Mesendoderm (in vitro differentiated cells): ENCODE results near the gene SSTR5.

Source experiments
- DNase-seq: peaks from one replicate; pipeline ENCODE4 v3.0.0; 2013
- H2AK5ac ChIP-seq: 2 replicates; pipeline ENCODE4 v1.6.1; 2013; ENCODE audit warnings: low read length, inconsistent platforms
- H2BK120ac ChIP-seq: 2 replicates; pipeline ENCODE4 v1.6.1; 2013; ENCODE audit warnings: low read depth, mild to moderate bottlenecking, low read length, moderate library complexity, mixed read lengths
- H2BK15ac ChIP-seq: replicated peaks from 2 replicates; pipeline ENCODE4 v1.6.1; 2013; ENCODE audit warnings: low read depth, mild to moderate bottlenecking, moderate library complexity
- H2BK5ac ChIP-seq: 2 replicates; pipeline ENCODE4 v1.6.1; 2013; ENCODE audit warnings: low read length, inconsistent platforms
- H3K18ac ChIP-seq: 2 replicates; pipeline ENCODE4 v1.6.1; 2013; ENCODE audit warnings: mild to moderate bottlenecking, low read length, mixed read lengths
- H3K23ac ChIP-seq: one replicate; pipeline ENCODE4 v1.6.1; 2013; ENCODE audit warnings: low read length
- H3K27ac ChIP-seq: 2 replicates; pipeline ENCODE4 v1.5.1; 2013; ENCODE audit warnings: low read depth, mild to moderate bottlenecking, inconsistent platforms, low read length, moderate library complexity
- H3K27me3 ChIP-seq: 2 replicates; pipeline ENCODE4 v1.6.1; 2013; ENCODE audit warnings: low read length, control low read depth, mild to moderate bottlenecking, inconsistent platforms; ENCODE audit not compliant: insufficient read depth, poor library complexity
- H3K36me3 ChIP-seq: 2 replicates; pipeline ENCODE4 v1.6.1; 2013; ENCODE audit warnings: low read length, inconsistent platforms; ENCODE audit not compliant: control insufficient read depth, insufficient read depth
- H3K4ac ChIP-seq: one replicate; pipeline ENCODE4 v1.6.1; 2013; ENCODE audit warnings: low read depth, mild to moderate bottlenecking, low read length, moderate library complexity
- H3K4me1 ChIP-seq: 2 replicates; pipeline ENCODE4 v1.6.1; 2013; ENCODE audit warnings: low read depth, low read length, inconsistent platforms; ENCODE audit not compliant: control insufficient read depth
- H3K4me2 ChIP-seq: 2 replicates; pipeline ENCODE4 v1.6.1; 2013; ENCODE audit warnings: low read length
- H3K4me3 ChIP-seq: 2 replicates; pipeline ENCODE4 v1.5.1; 2013; ENCODE audit warnings: mild to moderate bottlenecking, low read length
- H3K56ac ChIP-seq: one replicate; pipeline ENCODE4 v1.6.1; 2013; ENCODE audit warnings: low read length
- H3K79me1 ChIP-seq: 2 replicates; pipeline ENCODE4 v1.6.1; 2013; ENCODE audit warnings: low read length, inconsistent platforms
- H3K79me2 ChIP-seq: 2 replicates; pipeline ENCODE4 v1.6.1; 2013; ENCODE audit warnings: mild to moderate bottlenecking, low read length; ENCODE audit not compliant: control insufficient read depth, insufficient read depth
- H3K9ac ChIP-seq: 2 replicates; pipeline ENCODE4 v1.6.1; 2013; ENCODE audit warnings: low read length, inconsistent platforms
- H4K5ac ChIP-seq: one replicate; pipeline ENCODE4 v1.6.1; 2013; ENCODE audit warnings: low read length
- H4K8ac ChIP-seq: one replicate; pipeline ENCODE4 v1.6.1; 2013; ENCODE audit warnings: low read depth, mild to moderate bottlenecking, control low read depth, low read length, moderate library complexity
- WGBS: extraction: QIAGEN DNeasy Blood & Tissue Kit; methylation state at CpG from one replicate; pipeline ENCODE4 v1.1.7; 2013; ENCODE audit warnings: low lambda C conversion rate, missing lambda C conversion rate; ENCODE audit not compliant: insufficient coverage; ENCODE audit errors: extremely low coverage; 5-methylcytosine and 5-hydroxymethylcytosine counted together

Gene SSTR5

GRCh38 chr16:1106659-1107058 lies 34.1 kb downstream of the SSTR5 start:
- Histone ChIP-seq H3K56ac (no peak overlapping the region), H3K79me1 (no peaks in the 10 kb centered on the region), H3K4me2 (no peak overlapping the region), H3K27me3 (no peaks in the 10 kb centered on the region), H3K27ac (no peak overlapping the region), H2AK5ac (no peak overlapping the region), H2BK120ac (no peak overlapping the region), H4K5ac (no peak overlapping the region), H3K23ac (no peak overlapping the region), H4K8ac (no peak overlapping the region), H3K4ac (no peak overlapping the region), H3K18ac (no peak overlapping the region), H3K4me3 (no peak overlapping the region), H2BK15ac (no peak overlapping the region), H3K9ac (no peak overlapping the region), H3K4me1 (no peaks in the 10 kb centered on the region), H3K79me2 (no peaks in the 10 kb centered on the region), H3K36me3 (no peaks in the 10 kb centered on the region), H2BK5ac (no peak overlapping the region)
- DNase-seq, result no peak
- no CpG with 5 or more reads among the region's 16 CpGs for WGBS

- H3K27me3 ChIP-seq, result no peaks in the 10 kb centered on the region
These were observed 34.6 kb downstream of the SSTR5 start for GRCh38 chr16:1107141-1107540.

GRCh38 chr16:1107731-1108130 lies 35.2 kb downstream of the SSTR5 start:
- H3K36me3 ChIP-seq, result no peaks in the 10 kb centered on the region
- no peak overlapping the region for H3K4me2 ChIP-seq
- no peak overlapping the region for H2BK5ac ChIP-seq
- no peaks in the 10 kb centered on the region for H3K79me1 ChIP-seq
- no peak overlapping the region for H2BK120ac ChIP-seq
- no peak overlapping the region for H2BK15ac ChIP-seq
- no peaks in the 10 kb centered on the region for H3K27me3 ChIP-seq
- H3K4me1 ChIP-seq, result no peaks in the 10 kb centered on the region
- H3K4ac ChIP-seq, result no peak overlapping the region
- DNase-seq, result no peak
- H3K18ac ChIP-seq, result no peak overlapping the region
- H3K4me3 ChIP-seq, result no peak overlapping the region
- H2AK5ac ChIP-seq, result no peak overlapping the region
- WGBS, result no CpG with 5 or more reads among the region's 12 CpGs
- H3K23ac ChIP-seq, result no peak overlapping the region
- no peak overlapping the region for H3K27ac ChIP-seq
- H4K8ac ChIP-seq, result no peak overlapping the region
- no peak overlapping the region for H3K9ac ChIP-seq
- no peak overlapping the region for H4K5ac ChIP-seq
- H3K56ac ChIP-seq, result no peak overlapping the region
- no peaks in the 10 kb centered on the region for H3K79me2 ChIP-seq

More at GRCh38 chr16:1107141-1107540, 34.6 kb downstream of the SSTR5 start:
- H3K4ac ChIP-seq, result no peak overlapping the region
- no peaks in the 10 kb centered on the region for H3K79me1 ChIP-seq
- H3K9ac ChIP-seq, result no peak overlapping the region
- H2BK120ac ChIP-seq, result no peak overlapping the region
- H3K23ac ChIP-seq, result no peak overlapping the region
- H3K79me2 ChIP-seq, result no peaks in the 10 kb centered on the region
- no peak overlapping the region for H2BK5ac ChIP-seq
- H3K4me2 ChIP-seq, result no peak overlapping the region
- H3K4me3 ChIP-seq, result no peak overlapping the region
- H2AK5ac ChIP-seq, result no peak overlapping the region
- no peak overlapping the region for H4K5ac ChIP-seq
- no peak overlapping the region for H4K8ac ChIP-seq
- no peak overlapping the region for H3K56ac ChIP-seq
- no peak for DNase-seq
- H3K4me1 ChIP-seq, result no peaks in the 10 kb centered on the region
- H3K36me3 ChIP-seq, result no peaks in the 10 kb centered on the region
- no peak overlapping the region for H3K18ac ChIP-seq
- no peak overlapping the region for H2BK15ac ChIP-seq
- WGBS, result no CpG with 5 or more reads among the region's 22 CpGs
- no peak overlapping the region for H3K27ac ChIP-seq

- H3K56ac ChIP-seq, result no peak overlapping the region
- no peak overlapping the region for H4K5ac ChIP-seq
- no peak overlapping the region for H3K4me3 ChIP-seq
- H3K4me2 ChIP-seq, result no peak overlapping the region
- no peak overlapping the region for H2AK5ac ChIP-seq
- H3K4ac ChIP-seq, result no peak overlapping the region
- no peak overlapping the region for H3K9ac ChIP-seq
- H3K4me1 ChIP-seq, result no peaks in the 10 kb centered on the region
- no peaks in the 10 kb centered on the region for H3K27me3 ChIP-seq
- H2BK15ac ChIP-seq, result no peak overlapping the region
- H4K8ac ChIP-seq, result no peak overlapping the region
- no peak overlapping the region for H3K27ac ChIP-seq
- H3K18ac ChIP-seq, result no peak overlapping the region
- H3K79me2 ChIP-seq, result no peaks in the 10 kb centered on the region
- WGBS, result no CpG with 5 or more reads among the region's 42 CpGs
- DNase-seq, result no peak
- H2BK5ac ChIP-seq, result no peak overlapping the region
- no peaks in the 10 kb centered on the region for H3K36me3 ChIP-seq
- H3K23ac ChIP-seq, result no peak overlapping the region
- no peaks in the 10 kb centered on the region for H3K79me1 ChIP-seq
- H2BK120ac ChIP-seq, result no peak overlapping the region
These were observed 36.0 kb downstream of the SSTR5 start for GRCh38 chr16:1108299-1109252.

GRCh38 chr16:1109648-1110047 lies 37.1 kb downstream of the SSTR5 start:
- H2BK15ac ChIP-seq, result no peak overlapping the region
- H3K4me1 ChIP-seq, result no peaks in the 10 kb centered on the region
- no peak overlapping the region for H3K23ac ChIP-seq
- H3K36me3 ChIP-seq, result no peaks in the 10 kb centered on the region
- no peaks in the 10 kb centered on the region for H3K27me3 ChIP-seq
- no peak overlapping the region for H3K18ac ChIP-seq
- no peak overlapping the region for H4K5ac ChIP-seq
- no peaks in the 10 kb centered on the region for H3K79me2 ChIP-seq
- H2BK120ac ChIP-seq, result no peak overlapping the region
- DNase-seq, result no peak
- WGBS, result no CpG with 5 or more reads among the region's 19 CpGs
- no peak overlapping the region for H3K4ac ChIP-seq
- H3K4me2 ChIP-seq, result no peak overlapping the region
- H3K56ac ChIP-seq, result no peak overlapping the region
- H3K9ac ChIP-seq, result no peak overlapping the region
- H2AK5ac ChIP-seq, result no peak overlapping the region
- H4K8ac ChIP-seq, result no peak overlapping the region
- H3K79me1 ChIP-seq, result no peaks in the 10 kb centered on the region
- H3K27ac ChIP-seq, result no peak overlapping the region
- H3K4me3 ChIP-seq, result no peak overlapping the region
- H2BK5ac ChIP-seq, result no peak overlapping the region
